ENCODE data around the gene RGCC.

GRCh38 chr13:41458187-41458760, 924 bp downstream of the RGCC start:
- TF ChIP-seq EZH2 (IDR thresholded peaks at IDR 0.05) = no peak
- no peak for TF ChIP-seq POLR2AphosphoS5 (IDR thresholded peaks at IDR 0.05; ENCODE audit: borderline replicate concordance, low read depth, low read length)

All from SK-N-MC (cell line).